ENCODE data around the gene IDNK.

GRCh38 chr9:83652433-83652832 lies 29.5 kb downstream of the IDNK start:
- TF ChIP-seq CTCF (conservative IDR thresholded peaks at IDR 0.05; ENCODE audit: low read depth, low read length) (no peak), POLR2A (IDR thresholded peaks at IDR 0.05; ENCODE audit: low read depth, low read length) (no peak), MXI1 (IDR thresholded peaks at IDR 0.05; ENCODE audit: borderline replicate concordance, low read depth, low read length) (no peak), FOS (IDR thresholded peaks at IDR 0.05; ENCODE audit: low read depth, low read length) (no peak), NFE2L2 (IDR thresholded peaks at IDR 0.05; ENCODE audit: low read depth, low read length) (no peak), RAD21 (IDR thresholded peaks at IDR 0.05; ENCODE audit: low read length) (no peak), RFX5 (IDR thresholded peaks at IDR 0.05; ENCODE audit: low read depth, low read length) (no peak), MAZ (IDR thresholded peaks at IDR 0.05; ENCODE audit: borderline replicate concordance, low read depth, low read length) (no peak), SMC3 (IDR thresholded peaks at IDR 0.05; ENCODE audit: low read depth, low read length) (no peak), USF2 (IDR thresholded peaks at IDR 0.05; ENCODE audit: low read depth, low read length) (no peak), CEBPB (IDR thresholded peaks at IDR 0.05; ENCODE audit: low read depth, low read length) (no peak), ELK1 (IDR thresholded peaks at IDR 0.05; ENCODE audit: borderline replicate concordance, low read depth, low read length) (no peak)
